Measurements from ENCODE around the gene PIGC.

DNA sequence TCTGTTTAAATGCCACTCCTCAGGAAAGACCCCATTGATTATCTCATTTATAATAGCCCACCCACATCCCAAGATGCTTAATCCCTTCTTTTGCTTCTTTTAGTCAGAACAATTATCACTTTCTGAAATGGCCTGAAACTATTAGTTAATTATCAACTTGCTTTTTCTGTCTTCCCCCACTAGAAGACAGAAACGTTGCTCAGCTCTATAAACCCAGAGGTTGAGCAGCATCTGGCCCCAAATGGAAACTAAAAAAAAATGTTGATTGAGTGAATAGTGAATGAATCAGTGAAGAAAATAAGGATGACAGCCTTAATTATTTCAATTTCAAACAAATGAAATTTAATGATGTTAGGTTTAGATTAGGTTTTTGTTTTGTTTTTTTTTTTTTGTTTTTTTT, 38.2 kb upstream of the PIGC start:
- TF ChIP-seq POLR2A (IDR thresholded peaks at IDR 0.05) (no peak), CTCF (IDR thresholded peaks at IDR 0.05) (no peak)

Data from adrenal gland (tissue), 5 donors.